ENCODE measurements around the gene ZNF488.

DNA sequence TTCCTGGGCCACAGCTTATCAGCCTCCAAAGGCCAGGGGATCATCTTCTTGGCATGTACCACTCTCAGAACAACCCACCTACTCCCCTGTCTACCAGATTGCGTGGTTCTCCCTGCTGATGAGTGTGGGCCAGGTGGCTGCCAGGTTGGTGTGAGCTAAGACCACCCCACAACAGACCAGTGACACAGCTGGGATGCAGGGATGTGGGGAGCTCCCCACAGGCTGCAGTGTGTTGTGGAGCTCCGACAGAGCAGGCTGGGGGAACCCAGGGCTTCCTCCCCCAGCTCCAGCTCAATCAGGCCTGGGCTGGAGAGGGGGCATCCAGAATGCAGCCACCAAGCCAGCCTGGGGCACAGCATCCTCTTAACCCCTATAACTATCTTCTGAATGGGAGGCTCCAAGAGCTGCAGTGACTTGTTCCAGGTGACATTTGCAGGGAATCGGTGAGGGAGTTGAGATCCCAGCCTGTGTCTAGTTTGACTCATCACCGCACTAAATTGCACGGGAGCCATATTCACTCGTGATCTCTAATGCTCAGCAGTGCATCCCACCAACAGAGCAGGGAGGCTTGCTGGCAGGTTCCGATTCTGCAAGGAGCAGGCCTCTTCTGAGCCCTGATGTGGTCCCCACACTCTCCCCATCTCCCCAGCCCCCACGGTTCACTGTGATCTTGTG lies 62.4 kb downstream of the ZNF488 start:
- TF ChIP-seq, protein P1, sequence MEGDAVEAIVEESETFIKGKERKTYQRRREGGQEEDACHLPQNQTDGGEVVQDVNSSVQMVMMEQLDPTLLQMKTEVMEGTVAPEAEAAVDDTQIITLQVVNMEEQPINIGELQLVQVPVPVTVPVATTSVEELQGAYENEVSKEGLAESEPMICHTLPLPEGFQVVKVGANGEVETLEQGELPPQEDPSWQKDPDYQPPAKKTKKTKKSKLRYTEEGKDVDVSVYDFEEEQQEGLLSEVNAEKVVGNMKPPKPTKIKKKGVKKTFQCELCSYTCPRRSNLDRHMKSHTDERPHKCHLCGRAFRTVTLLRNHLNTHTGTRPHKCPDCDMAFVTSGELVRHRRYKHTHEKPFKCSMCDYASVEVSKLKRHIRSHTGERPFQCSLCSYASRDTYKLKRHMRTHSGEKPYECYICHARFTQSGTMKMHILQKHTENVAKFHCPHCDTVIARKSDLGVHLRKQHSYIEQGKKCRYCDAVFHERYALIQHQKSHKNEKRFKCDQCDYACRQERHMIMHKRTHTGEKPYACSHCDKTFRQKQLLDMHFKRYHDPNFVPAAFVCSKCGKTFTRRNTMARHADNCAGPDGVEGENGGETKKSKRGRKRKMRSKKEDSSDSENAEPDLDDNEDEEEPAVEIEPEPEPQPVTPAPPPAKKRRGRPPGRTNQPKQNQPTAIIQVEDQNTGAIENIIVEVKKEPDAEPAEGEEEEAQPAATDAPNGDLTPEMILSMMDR (IDR thresholded peaks at IDR 0.05; ENCODE audit: low read depth, low read length, poor library complexity, severe bottlenecking) = no peak
- TF ChIP-seq EZH2phosphoT487 (IDR thresholded peaks at IDR 0.05; ENCODE audit: borderline replicate concordance, low read length) = no peak
